Activated naive CD4-positive, alpha-beta T cell treated with anti-CD3 and anti-CD28 coated beads for 36 hours (primary cell): ENCODE results near the gene SF3B5. TPM values are rescaled to one million over a fixed set of nuclear protein-coding genes. Genes with fewer than 3 reads are reported as not detected.

Experiments
- CTCF ChIA-PET: fragments of 350-600 bp; sonication (Branson Sonifier 250); formaldehyde crosslinking; loops from one replicate; lab custom pipeline; 2021; ENCODE audit warnings: antibody characterized with exemption; lab: Charles Lee
- DNase-seq: peaks from one replicate; pipeline ENCODE4 v3.0.0-alpha.2; 2020
- H3K27ac Mint-ChIP-seq: one replicate; pipeline ENCODE4 v1.8.0; 2021; ENCODE audit warnings: mild to moderate bottlenecking, mixed read lengths
- H3K27me3 Mint-ChIP-seq: one replicate; pipeline ENCODE4 v1.8.0; 2021; ENCODE audit warnings: low read depth, mixed read lengths
- H3K36me3 Mint-ChIP-seq: one replicate; pipeline ENCODE4 v1.8.0; 2021; ENCODE audit warnings: low read depth, mixed read lengths
- H3K4me1 Mint-ChIP-seq: one replicate; pipeline ENCODE4 v1.8.0; 2021; ENCODE audit warnings: low read depth, mixed read lengths
- H3K4me3 Mint-ChIP-seq: one replicate; pipeline ENCODE4 v1.8.0; 2021; ENCODE audit warnings: mild to moderate bottlenecking, moderate library complexity, mixed read lengths
- H3K9me3 Mint-ChIP-seq: one replicate; pipeline ENCODE4 v1.8.0; 2021; ENCODE audit warnings: mixed read lengths
- intact Hi-C: fragments of 100-400 bp; cut with micrococcal nuclease; formaldehyde crosslinking; loops from one replicate; pipeline ENCODE4 v1.15.1; 2023
- total RNA-seq, 2 experiments: library from RNA; stranded (reverse); gene quantifications; one replicate each; pipeline ENCODE4 v1.2.3, GENCODE V29; 2021

The SF3B5 gene
- total RNA-seq, 2 experiments from 2014 or later = 170 to 176 TPM

- intact Hi-C loops = no loop called here
- Mint-ChIP-seq H3K36me3 (no peaks in the 10 kb centered on the region), H3K4me3 (no peak overlapping the region), H3K27ac (no peak overlapping the region), H3K4me1 (no peaks in the 10 kb centered on the region), H3K27me3 (no peaks in the 10 kb centered on the region), H3K9me3 (no peaks in the 10 kb centered on the region)
- CTCF ChIA-PET = interaction anchor here (1.0 to 1.5 kb wide), 2 partner anchors 21 to 135 kb away, joined by 3 to 4 read pairs; no protein-coding TSS in a partner anchor
- no peak for DNase-seq
Measured at GRCh38 chr6:144075875-144076274, 19.5 kb downstream of the SF3B5 start.

GRCh38 chr6:144075187-144075586 is 20.2 kb downstream of the SF3B5 start:
- Mint-ChIP-seq H3K27me3 (no peaks in the 10 kb centered on the region), H3K9me3 (no peaks in the 10 kb centered on the region), H3K4me1 (no peaks in the 10 kb centered on the region), H3K27ac (no peak overlapping the region), H3K4me3 (no peak overlapping the region), H3K36me3 (no peaks in the 10 kb centered on the region)
- CTCF ChIA-PET = interaction anchor here (0.8 to 1.5 kb wide), 4 partner anchors 11 to 135 kb away, joined by 3 to 4 read pairs (median 3); no protein-coding TSS in a partner anchor
- no peak for DNase-seq
- intact Hi-C loops = no loop called here

- Mint-ChIP-seq H3K4me3 (no peak overlapping the region), H3K9me3 (no peaks in the 10 kb centered on the region), H3K27me3 (no peaks in the 10 kb centered on the region), H3K36me3 (no peaks in the 10 kb centered on the region), H3K27ac (no peak overlapping the region), H3K4me1 (peaks cover 3% of the 10 kb centered on the region)
- intact Hi-C loops = no loop called here
- CTCF ChIA-PET = no interaction called here
- DNase-seq = no peak
Measured at GRCh38 chr6:144073024-144073423, 22.3 kb downstream of the SF3B5 start.

GRCh38 chr6:144069506-144069905 is 25.9 kb downstream of the SF3B5 start:
- H3K36me3 Mint-ChIP-seq = no peaks in the 10 kb centered on the region
- CTCF ChIA-PET = no interaction called here
- H3K4me3 Mint-ChIP-seq = no peak overlapping the region
- intact Hi-C loops = no loop called here
- no peaks in the 10 kb centered on the region for H3K27me3 Mint-ChIP-seq
- no peak overlapping the region for H3K27ac Mint-ChIP-seq
- H3K4me1 Mint-ChIP-seq = peaks cover 31% of the 10 kb centered on the region
- DNase-seq = no peak
- no peaks in the 10 kb centered on the region for H3K9me3 Mint-ChIP-seq

- Mint-ChIP-seq H3K27ac (no peak overlapping the region), H3K27me3 (no peaks in the 10 kb centered on the region), H3K9me3 (no peaks in the 10 kb centered on the region), H3K4me1 (peaks cover 31% of the 10 kb centered on the region), H3K36me3 (no peaks in the 10 kb centered on the region), H3K4me3 (no peak overlapping the region)
- CTCF ChIA-PET = no interaction called here
- no peak for DNase-seq
- intact Hi-C loops = no loop called here
Measured at GRCh38 chr6:144068794-144069193, 26.6 kb downstream of the SF3B5 start.

GRCh38 chr6:144066741-144067484 is 28.5 kb downstream of the SF3B5 start:
- no peaks in the 10 kb centered on the region for H3K9me3 Mint-ChIP-seq
- intact Hi-C loops = no loop called here
- peaks cover 41% of the 10 kb centered on the region for H3K4me1 Mint-ChIP-seq
- H3K36me3 Mint-ChIP-seq = no peaks in the 10 kb centered on the region
- peak; percentile 71 for DNase-seq
- H3K27ac Mint-ChIP-seq = no peak overlapping the region
- H3K27me3 Mint-ChIP-seq = no peaks in the 10 kb centered on the region
- H3K4me3 Mint-ChIP-seq = no peak overlapping the region
- CTCF ChIA-PET = interaction anchor here (0.7 kb wide), 1 partner anchor 175 kb away, joined by 6 read pairs; no protein-coding TSS in a partner anchor

GRCh38 chr6:144066255-144066654 is 29.1 kb downstream of the SF3B5 start:
- Mint-ChIP-seq H3K27ac (no peak overlapping the region), H3K27me3 (no peaks in the 10 kb centered on the region), H3K36me3 (no peaks in the 10 kb centered on the region), H3K4me1 (peaks cover 41% of the 10 kb centered on the region), H3K4me3 (no peak overlapping the region), H3K9me3 (no peaks in the 10 kb centered on the region)
- CTCF ChIA-PET = interaction anchor here (0.6 kb wide), 1 partner anchor 9 kb away, joined by 4 read pairs; no protein-coding TSS in a partner anchor
- DNase-seq = no peak
- intact Hi-C loops = no loop called here

GRCh38 chr6:144065213-144065660 is 30.1 kb downstream of the SF3B5 start:
- Mint-ChIP-seq H3K27me3 (no peaks in the 10 kb centered on the region), H3K4me3 (peak overlapping the region; percentile 76), H3K27ac (peak overlapping the region; percentile 73), H3K36me3 (no peaks in the 10 kb centered on the region), H3K4me1 (peaks cover 41% of the 10 kb centered on the region), H3K9me3 (no peaks in the 10 kb centered on the region)
- CTCF ChIA-PET = interaction anchor here (1.3 kb wide), 2 partner anchors 10 to 125 kb away, joined by 3 to 6 read pairs; no protein-coding TSS in a partner anchor
- peak; percentile 30 for DNase-seq
- intact Hi-C loops = loop anchor here (2.0 kb wide), 2 partner anchors 222 to 270 kb away; partner anchors contain the start of gene LTV1

- DNase-seq = peak; percentile 81
- CTCF ChIA-PET = interaction anchor here (0.6 to 1.3 kb wide), 7 partner anchors 9 to 458 kb away, joined by 3 to 6 read pairs (median 3); no protein-coding TSS in a partner anchor
- H3K9me3 Mint-ChIP-seq = no peaks in the 10 kb centered on the region
- H3K4me3 Mint-ChIP-seq = peak overlapping the region; percentile 76
- H3K27me3 Mint-ChIP-seq = no peaks in the 10 kb centered on the region
- intact Hi-C loops = loop anchor here (1.0 to 5.0 kb wide), 10 partner anchors 9 to 612 kb away; partner anchors contain the start of genes ADAT2, LTV1, PEX3 and SF3B5
- H3K4me1 Mint-ChIP-seq = peaks cover 41% of the 10 kb centered on the region
- H3K27ac Mint-ChIP-seq = peak overlapping the region; percentile 73
- H3K36me3 Mint-ChIP-seq = no peaks in the 10 kb centered on the region
Measured at GRCh38 chr6:144064402-144065212, 30.8 kb downstream of the SF3B5 start.

GRCh38 chr6:144063744-144064401 is 31.5 kb downstream of the SF3B5 start:
- Mint-ChIP-seq H3K27ac (peak overlapping the region; percentile 43), H3K27me3 (no peaks in the 10 kb centered on the region), H3K4me3 (peak overlapping the region; percentile 75), H3K36me3 (no peaks in the 10 kb centered on the region), H3K9me3 (no peaks in the 10 kb centered on the region), H3K4me1 (peaks cover 40% of the 10 kb centered on the region)
- DNase-seq = peak; percentile 86
- intact Hi-C loops = loop anchor here (1.0 to 5.0 kb wide), 10 partner anchors 9 to 612 kb away; partner anchors contain the start of genes ADAT2, LTV1, PEX3 and SF3B5
- CTCF ChIA-PET = interaction anchor here (0.6 to 1.2 kb wide), 6 partner anchors 9 to 457 kb away, joined by 3 read pairs; no protein-coding TSS in a partner anchor

- no peaks in the 10 kb centered on the region for H3K27me3 Mint-ChIP-seq
- H3K27ac Mint-ChIP-seq = peak overlapping the region; percentile 43
- intact Hi-C loops = loop anchor here (5.0 kb wide), 1 partner anchor 611 kb away; the partner anchor contains the start of genes ADAT2 and PEX3
- peaks cover 1% of the 10 kb centered on the region for H3K36me3 Mint-ChIP-seq
- CTCF ChIA-PET = interaction anchor here (0.6 to 1.2 kb wide), 4 partner anchors 8 to 1217 kb away, joined by 3 to 4 read pairs (median 3); no protein-coding TSS in a partner anchor
- no peak for DNase-seq
- no peaks in the 10 kb centered on the region for H3K9me3 Mint-ChIP-seq
- H3K4me3 Mint-ChIP-seq = peak overlapping the region; percentile 75
- peaks cover 38% of the 10 kb centered on the region for H3K4me1 Mint-ChIP-seq
Measured at GRCh38 chr6:144063246-144063743, 32.1 kb downstream of the SF3B5 start.
